Measurements from ENCODE around the gene ATP2B2.

The ATP2B2 gene

GRCh38 chr3:10393514-10393913, 111.9 kb downstream of the ATP2B2 start:
- no peak for ATAC-seq
- no peak for TF ChIP-seq ISL1 (CRISPR knock-in tag; IDR thresholded peaks at IDR 0.05)

- ATAC-seq: no peak
- TF ChIP-seq SNAI2 (CRISPR knock-in tag; IDR thresholded peaks at IDR 0.05) (no peak), ZNF8 (CRISPR knock-in tag; IDR thresholded peaks at IDR 0.05) (no peak), RARB (CRISPR knock-in tag; IDR thresholded peaks at IDR 0.05) (no peak), BACH2 (CRISPR knock-in tag; IDR thresholded peaks at IDR 0.05; ENCODE audit: borderline replicate concordance) (no peak), ZFP30 (CRISPR knock-in tag; IDR thresholded peaks at IDR 0.05) (no peak), CSRNP3 (CRISPR knock-in tag; IDR thresholded peaks at IDR 0.05) (no peak)
- TF ChIP-seq, protein P1, sequence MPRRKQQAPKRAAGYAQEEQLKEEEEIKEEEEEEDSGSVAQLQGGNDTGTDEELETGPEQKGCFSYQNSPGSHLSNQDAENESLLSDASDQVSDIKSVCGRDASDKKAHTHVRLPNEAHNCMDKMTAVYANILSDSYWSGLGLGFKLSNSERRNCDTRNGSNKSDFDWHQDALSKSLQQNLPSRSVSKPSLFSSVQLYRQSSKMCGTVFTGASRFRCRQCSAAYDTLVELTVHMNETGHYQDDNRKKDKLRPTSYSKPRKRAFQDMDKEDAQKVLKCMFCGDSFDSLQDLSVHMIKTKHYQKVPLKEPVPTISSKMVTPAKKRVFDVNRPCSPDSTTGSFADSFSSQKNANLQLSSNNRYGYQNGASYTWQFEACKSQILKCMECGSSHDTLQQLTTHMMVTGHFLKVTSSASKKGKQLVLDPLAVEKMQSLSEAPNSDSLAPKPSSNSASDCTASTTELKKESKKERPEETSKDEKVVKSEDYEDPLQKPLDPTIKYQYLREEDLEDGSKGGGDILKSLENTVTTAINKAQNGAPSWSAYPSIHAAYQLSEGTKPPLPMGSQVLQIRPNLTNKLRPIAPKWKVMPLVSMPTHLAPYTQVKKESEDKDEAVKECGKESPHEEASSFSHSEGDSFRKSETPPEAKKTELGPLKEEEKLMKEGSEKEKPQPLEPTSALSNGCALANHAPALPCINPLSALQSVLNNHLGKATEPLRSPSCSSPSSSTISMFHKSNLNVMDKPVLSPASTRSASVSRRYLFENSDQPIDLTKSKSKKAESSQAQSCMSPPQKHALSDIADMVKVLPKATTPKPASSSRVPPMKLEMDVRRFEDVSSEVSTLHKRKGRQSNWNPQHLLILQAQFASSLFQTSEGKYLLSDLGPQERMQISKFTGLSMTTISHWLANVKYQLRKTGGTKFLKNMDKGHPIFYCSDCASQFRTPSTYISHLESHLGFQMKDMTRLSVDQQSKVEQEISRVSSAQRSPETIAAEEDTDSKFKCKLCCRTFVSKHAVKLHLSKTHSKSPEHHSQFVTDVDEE (CRISPR knock-in tag; IDR thresholded peaks at IDR 0.05): no peak
- TF ChIP-seq, protein P2, sequence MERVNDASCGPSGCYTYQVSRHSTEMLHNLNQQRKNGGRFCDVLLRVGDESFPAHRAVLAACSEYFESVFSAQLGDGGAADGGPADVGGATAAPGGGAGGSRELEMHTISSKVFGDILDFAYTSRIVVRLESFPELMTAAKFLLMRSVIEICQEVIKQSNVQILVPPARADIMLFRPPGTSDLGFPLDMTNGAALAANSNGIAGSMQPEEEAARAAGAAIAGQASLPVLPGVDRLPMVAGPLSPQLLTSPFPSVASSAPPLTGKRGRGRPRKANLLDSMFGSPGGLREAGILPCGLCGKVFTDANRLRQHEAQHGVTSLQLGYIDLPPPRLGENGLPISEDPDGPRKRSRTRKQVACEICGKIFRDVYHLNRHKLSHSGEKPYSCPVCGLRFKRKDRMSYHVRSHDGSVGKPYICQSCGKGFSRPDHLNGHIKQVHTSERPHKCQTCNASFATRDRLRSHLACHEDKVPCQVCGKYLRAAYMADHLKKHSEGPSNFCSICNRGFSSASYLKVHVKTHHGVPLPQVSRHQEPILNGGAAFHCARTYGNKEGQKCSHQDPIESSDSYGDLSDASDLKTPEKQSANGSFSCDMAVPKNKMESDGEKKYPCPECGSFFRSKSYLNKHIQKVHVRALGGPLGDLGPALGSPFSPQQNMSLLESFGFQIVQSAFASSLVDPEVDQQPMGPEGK (CRISPR knock-in tag; IDR thresholded peaks at IDR 0.05; ENCODE audit: borderline replicate concordance): no peak
Measured at GRCh38 chr3:10392906-10393461, 112.4 kb downstream of the ATP2B2 start.

DNA sequence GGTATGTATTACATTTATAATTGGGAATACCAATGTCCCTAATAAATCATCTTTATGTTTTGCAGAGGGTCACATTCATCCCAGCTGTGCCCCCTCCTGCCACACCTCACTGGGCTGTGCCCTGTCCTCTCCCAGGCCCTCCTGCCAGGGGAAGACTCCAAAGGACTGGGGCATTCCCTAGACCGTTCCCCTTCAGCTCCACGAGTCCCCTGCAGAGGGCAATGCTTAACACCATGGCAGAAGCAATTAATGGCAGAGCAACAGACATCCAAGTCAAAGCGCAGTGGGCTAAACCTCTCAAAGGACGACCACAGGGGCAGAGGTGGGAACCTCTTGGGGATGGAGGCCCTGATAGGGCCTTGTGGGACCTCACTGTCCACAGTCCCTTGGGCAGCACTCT, 113.1 kb downstream of the ATP2B2 start:
- no peak for ATAC-seq

More for the DNA sequence above, 113.1 kb downstream of the ATP2B2 start:
- TF ChIP-seq CSDC2 (CRISPR knock-in tag; IDR thresholded peaks at IDR 0.05) (no peak), ESRRG (CRISPR knock-in tag; IDR thresholded peaks at IDR 0.05) (no peak), OSR1 (CRISPR knock-in tag; IDR thresholded peaks at IDR 0.05) (no peak), GLIS3 (CRISPR knock-in tag; IDR thresholded peaks at IDR 0.05) (no peak), BACH2 (CRISPR knock-in tag; IDR thresholded peaks at IDR 0.05; ENCODE audit: borderline replicate concordance) (no peak), ZNF70 (CRISPR knock-in tag; IDR thresholded peaks at IDR 0.05) (no peak), PPARA (CRISPR knock-in tag; IDR thresholded peaks at IDR 0.05; ENCODE audit: borderline replicate concordance) (no peak), ZFP30 (CRISPR knock-in tag; IDR thresholded peaks at IDR 0.05) (no peak), ZFP3 (CRISPR knock-in tag; IDR thresholded peaks at IDR 0.05) (no peak), TCF4 (CRISPR knock-in tag; IDR thresholded peaks at IDR 0.05; ENCODE audit: borderline replicate concordance) (no peak), ZC3H10 (CRISPR knock-in tag; IDR thresholded peaks at IDR 0.05) (no peak), ZNF8 (CRISPR knock-in tag; IDR thresholded peaks at IDR 0.05) (no peak), CSRNP3 (CRISPR knock-in tag; IDR thresholded peaks at IDR 0.05) (no peak), TOX (CRISPR knock-in tag; IDR thresholded peaks at IDR 0.05; ENCODE audit: borderline replicate concordance) (no peak)
- TF ChIP-seq, protein P3, sequence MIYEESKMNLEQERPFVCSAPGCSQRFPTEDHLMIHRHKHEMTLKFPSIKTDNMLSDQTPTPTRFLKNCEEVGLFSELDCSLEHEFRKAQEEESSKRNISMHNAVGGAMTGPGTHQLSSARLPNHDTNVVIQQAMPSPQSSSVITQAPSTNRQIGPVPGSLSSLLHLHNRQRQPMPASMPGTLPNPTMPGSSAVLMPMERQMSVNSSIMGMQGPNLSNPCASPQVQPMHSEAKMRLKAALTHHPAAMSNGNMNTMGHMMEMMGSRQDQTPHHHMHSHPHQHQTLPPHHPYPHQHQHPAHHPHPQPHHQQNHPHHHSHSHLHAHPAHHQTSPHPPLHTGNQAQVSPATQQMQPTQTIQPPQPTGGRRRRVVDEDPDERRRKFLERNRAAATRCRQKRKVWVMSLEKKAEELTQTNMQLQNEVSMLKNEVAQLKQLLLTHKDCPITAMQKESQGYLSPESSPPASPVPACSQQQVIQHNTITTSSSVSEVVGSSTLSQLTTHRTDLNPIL (CRISPR knock-in tag; IDR thresholded peaks at IDR 0.05; ENCODE audit: low read depth): no peak
- TF ChIP-seq, protein P2 (CRISPR knock-in tag; IDR thresholded peaks at IDR 0.05; ENCODE audit: borderline replicate concordance): no peak

Data from SK-N-SH treated with all-trans-retinoic acid at 6 μM for 48 hours (cell line).